Tibial nerve (tissue), 4 donors: ENCODE measurements around the gene DLGAP4.

ENCODE experiments used
- EP300 ChIP-seq, 2 donors: sonication (generic); formaldehyde crosslinking; IDR thresholded peaks; one replicate each; pipeline ENCODE4 v1.6.1; 2017; ENCODE audit warnings: antibody characterized with exemption in 2 of 2, mild to moderate bottlenecking in 1 of 2
- TF ChIP-seq, protein P1 (sequence below), 5 experiments: fragments of 200-600 bp in 3 of 5; fragments of 450-650 bp in 2 of 5; sonication (generic) in 3 of 5; IDR thresholded peaks; one replicate each; pipeline ENCODE4 v1.5.1; 2016 to 2019; ENCODE audit warnings: antibody characterized with exemption in 5 of 5, mild to moderate bottlenecking in 3 of 5, moderate library complexity in 2 of 5

DNA sequence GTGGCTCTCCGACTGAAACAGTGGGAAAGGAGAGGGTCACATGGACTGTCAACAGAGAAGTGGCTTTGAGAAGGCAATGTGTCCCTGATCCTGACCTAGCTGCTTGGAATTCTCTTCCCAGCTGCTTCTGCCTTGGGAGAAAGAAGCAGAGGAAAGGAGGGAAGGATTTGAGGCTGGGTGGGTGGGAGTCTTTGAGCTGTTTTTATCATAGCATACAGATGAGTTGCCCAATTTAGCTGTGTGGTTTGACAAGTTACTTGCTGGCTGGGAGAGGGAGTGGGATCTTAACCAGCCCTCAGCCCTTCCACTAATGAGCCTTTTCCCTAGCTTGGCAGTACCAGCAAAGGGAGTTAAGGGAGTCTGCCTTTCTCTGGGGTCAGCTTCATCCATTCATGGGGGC, 184.1 kb downstream of the DLGAP4 start:
- TF ChIP-seq EP300 (IDR thresholded peaks at IDR 0.05), result no peak
- TF ChIP-seq, protein P1, sequence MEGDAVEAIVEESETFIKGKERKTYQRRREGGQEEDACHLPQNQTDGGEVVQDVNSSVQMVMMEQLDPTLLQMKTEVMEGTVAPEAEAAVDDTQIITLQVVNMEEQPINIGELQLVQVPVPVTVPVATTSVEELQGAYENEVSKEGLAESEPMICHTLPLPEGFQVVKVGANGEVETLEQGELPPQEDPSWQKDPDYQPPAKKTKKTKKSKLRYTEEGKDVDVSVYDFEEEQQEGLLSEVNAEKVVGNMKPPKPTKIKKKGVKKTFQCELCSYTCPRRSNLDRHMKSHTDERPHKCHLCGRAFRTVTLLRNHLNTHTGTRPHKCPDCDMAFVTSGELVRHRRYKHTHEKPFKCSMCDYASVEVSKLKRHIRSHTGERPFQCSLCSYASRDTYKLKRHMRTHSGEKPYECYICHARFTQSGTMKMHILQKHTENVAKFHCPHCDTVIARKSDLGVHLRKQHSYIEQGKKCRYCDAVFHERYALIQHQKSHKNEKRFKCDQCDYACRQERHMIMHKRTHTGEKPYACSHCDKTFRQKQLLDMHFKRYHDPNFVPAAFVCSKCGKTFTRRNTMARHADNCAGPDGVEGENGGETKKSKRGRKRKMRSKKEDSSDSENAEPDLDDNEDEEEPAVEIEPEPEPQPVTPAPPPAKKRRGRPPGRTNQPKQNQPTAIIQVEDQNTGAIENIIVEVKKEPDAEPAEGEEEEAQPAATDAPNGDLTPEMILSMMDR (IDR thresholded peaks at IDR 0.05), result no peak
